Measurements from ENCODE around the gene PIGS. TPM values are rescaled to one million over a fixed set of nuclear protein-coding genes. Genes with fewer than 3 reads are reported as not detected.

The PIGS gene
- total and polyA plus RNA-seq, 2 of the 13 experiments (the other 11 are each of a cell fraction or from before 2014, with no cell fraction given), result 31.7 to 42.6 TPM

DNA sequence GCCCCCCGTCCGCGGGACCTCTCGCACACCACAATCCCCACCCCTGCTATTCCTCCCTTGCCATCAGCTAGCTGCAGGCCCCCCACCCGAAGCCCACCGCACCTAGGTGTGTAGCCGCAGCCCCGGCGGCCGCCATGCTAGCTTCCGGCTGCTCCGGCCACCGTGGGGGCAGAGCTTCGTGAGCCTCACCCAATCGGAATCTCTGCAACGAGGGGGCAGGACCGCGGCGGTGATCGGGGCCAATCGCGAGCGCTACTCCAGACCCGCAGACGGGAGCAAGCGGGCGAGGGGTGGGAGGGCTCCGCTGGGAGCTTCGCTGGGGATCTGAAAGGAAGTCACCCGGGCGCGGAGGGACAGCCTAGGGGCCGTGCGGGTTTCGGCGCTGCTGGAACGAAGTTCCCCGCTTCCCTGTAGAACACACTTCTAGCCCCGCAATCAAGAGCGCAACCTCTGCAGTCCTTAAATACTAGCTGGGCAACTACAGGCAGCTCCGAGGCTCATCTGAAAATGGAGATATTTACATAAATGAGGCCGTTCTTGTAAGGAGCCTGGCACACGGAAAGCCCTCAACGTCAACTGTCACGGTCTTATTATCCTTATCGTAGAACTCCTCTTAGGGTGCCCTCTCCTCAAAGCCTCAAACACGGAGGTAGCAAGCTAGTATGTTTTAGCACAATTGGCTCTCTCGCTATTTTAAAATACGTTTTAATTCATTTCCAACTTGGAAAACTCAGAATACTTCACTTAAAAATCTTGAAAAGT lies at the start of gene PIGS (continued):
- TF ChIP-seq ZBED4 (CRISPR knock-in tag; IDR thresholded peaks at IDR 0.05; ENCODE audit: borderline replicate concordance) (no peak), NFKB2 (CRISPR knock-in tag; IDR thresholded peaks at IDR 0.05; ENCODE audit: borderline replicate concordance) (peak; percentile 15; the same call in 1 of the 2 replicates), POLR2AphosphoS5 (IDR thresholded peaks at IDR 0.05; ENCODE audit: low read depth, low read length) (peak; percentile 78), ATF7-NPFF (CRISPR knock-in tag; IDR thresholded peaks at IDR 0.05; ENCODE audit: low read depth) (peak; percentile 17; the same call in 1 of the 2 replicates), ZNF766 (CRISPR knock-in tag; IDR thresholded peaks at IDR 0.05; ENCODE audit: borderline replicate concordance) (0 out of 2 replicates have a peak, but pooled peaks have one; percentile 22), KMT2B (CRISPR knock-in tag; IDR thresholded peaks at IDR 0.05) (no peak), ZNF232 (CRISPR knock-in tag; IDR thresholded peaks at IDR 0.05; ENCODE audit: borderline replicate concordance) (peak; percentile 17; the same call in 1 of the 2 replicates), ZNF746 (CRISPR knock-in tag; IDR thresholded peaks at IDR 0.05) (no peak), ZNF496 (CRISPR knock-in tag; IDR thresholded peaks at IDR 0.05; ENCODE audit: insufficient replicate concordance) (no peak), ZNF615 (CRISPR knock-in tag; IDR thresholded peaks at IDR 0.05; ENCODE audit: borderline replicate concordance) (no peak), ZNF776 (CRISPR knock-in tag; IDR thresholded peaks at IDR 0.05) (no peak)
- TF ChIP-seq, protein P1, sequence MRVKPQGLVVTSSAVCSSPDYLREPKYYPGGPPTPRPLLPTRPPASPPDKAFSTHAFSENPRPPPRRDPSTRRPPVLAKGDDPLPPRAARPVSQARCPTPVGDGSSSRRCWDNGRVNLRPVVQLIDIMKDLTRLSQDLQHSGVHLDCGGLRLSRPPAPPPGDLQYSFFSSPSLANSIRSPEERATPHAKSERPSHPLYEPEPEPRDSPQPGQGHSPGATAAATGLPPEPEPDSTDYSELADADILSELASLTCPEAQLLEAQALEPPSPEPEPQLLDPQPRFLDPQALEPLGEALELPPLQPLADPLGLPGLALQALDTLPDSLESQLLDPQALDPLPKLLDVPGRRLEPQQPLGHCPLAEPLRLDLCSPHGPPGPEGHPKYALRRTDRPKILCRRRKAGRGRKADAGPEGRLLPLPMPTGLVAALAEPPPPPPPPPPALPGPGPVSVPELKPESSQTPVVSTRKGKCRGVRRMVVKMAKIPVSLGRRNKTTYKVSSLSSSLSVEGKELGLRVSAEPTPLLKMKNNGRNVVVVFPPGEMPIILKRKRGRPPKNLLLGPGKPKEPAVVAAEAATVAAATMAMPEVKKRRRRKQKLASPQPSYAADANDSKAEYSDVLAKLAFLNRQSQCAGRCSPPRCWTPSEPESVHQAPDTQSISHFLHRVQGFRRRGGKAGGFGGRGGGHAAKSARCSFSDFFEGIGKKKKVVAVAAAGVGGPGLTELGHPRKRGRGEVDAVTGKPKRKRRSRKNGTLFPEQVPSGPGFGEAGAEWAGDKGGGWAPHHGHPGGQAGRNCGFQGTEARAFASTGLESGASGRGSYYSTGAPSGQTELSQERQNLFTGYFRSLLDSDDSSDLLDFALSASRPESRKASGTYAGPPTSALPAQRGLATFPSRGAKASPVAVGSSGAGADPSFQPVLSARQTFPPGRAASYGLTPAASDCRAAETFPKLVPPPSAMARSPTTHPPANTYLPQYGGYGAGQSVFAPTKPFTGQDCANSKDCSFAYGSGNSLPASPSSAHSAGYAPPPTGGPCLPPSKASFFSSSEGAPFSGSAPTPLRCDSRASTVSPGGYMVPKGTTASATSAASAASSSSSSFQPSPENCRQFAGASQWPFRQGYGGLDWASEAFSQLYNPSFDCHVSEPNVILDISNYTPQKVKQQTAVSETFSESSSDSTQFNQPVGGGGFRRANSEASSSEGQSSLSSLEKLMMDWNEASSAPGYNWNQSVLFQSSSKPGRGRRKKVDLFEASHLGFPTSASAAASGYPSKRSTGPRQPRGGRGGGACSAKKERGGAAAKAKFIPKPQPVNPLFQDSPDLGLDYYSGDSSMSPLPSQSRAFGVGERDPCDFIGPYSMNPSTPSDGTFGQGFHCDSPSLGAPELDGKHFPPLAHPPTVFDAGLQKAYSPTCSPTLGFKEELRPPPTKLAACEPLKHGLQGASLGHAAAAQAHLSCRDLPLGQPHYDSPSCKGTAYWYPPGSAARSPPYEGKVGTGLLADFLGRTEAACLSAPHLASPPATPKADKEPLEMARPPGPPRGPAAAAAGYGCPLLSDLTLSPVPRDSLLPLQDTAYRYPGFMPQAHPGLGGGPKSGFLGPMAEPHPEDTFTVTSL (CRISPR knock-in tag; IDR thresholded peaks at IDR 0.05; ENCODE audit: borderline replicate concordance), result no peak
- TF ChIP-seq, protein P2, sequence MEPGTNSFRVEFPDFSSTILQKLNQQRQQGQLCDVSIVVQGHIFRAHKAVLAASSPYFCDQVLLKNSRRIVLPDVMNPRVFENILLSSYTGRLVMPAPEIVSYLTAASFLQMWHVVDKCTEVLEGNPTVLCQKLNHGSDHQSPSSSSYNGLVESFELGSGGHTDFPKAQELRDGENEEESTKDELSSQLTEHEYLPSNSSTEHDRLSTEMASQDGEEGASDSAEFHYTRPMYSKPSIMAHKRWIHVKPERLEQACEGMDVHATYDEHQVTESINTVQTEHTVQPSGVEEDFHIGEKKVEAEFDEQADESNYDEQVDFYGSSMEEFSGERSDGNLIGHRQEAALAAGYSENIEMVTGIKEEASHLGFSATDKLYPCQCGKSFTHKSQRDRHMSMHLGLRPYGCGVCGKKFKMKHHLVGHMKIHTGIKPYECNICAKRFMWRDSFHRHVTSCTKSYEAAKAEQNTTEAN (CRISPR knock-in tag; conservative IDR thresholded peaks at IDR 0.05), result no peak
- TF ChIP-seq, protein P3, sequence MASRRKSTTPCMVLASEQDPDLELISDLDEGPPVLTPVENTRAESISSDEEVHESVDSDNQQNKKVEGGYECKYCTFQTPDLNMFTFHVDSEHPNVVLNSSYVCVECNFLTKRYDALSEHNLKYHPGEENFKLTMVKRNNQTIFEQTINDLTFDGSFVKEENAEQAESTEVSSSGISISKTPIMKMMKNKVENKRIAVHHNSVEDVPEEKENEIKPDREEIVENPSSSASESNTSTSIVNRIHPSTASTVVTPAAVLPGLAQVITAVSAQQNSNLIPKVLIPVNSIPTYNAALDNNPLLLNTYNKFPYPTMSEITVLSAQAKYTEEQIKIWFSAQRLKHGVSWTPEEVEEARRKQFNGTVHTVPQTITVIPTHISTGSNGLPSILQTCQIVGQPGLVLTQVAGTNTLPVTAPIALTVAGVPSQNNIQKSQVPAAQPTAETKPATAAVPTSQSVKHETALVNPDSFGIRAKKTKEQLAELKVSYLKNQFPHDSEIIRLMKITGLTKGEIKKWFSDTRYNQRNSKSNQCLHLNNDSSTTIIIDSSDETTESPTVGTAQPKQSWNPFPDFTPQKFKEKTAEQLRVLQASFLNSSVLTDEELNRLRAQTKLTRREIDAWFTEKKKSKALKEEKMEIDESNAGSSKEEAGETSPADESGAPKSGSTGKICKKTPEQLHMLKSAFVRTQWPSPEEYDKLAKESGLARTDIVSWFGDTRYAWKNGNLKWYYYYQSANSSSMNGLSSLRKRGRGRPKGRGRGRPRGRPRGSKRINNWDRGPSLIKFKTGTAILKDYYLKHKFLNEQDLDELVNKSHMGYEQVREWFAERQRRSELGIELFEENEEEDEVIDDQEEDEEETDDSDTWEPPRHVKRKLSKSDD (CRISPR knock-in tag; IDR thresholded peaks at IDR 0.05; ENCODE audit: low read depth), result peak; percentile 87; the same call in 1 of the 2 replicates
